Hematopoietic multipotent progenitor cell treated with erythropoietin and hydrocortisone succinate and interleukin-3 and kit ligand, for 17 days (in vitro differentiated cells): ENCODE data around the gene DDX47.
"Not testable (repeated sequence)": the region's sequence is repeated elsewhere in the genome, so short reads cannot be mapped to it uniquely, and the experiment has no call there.

Experiments
- DNase-seq: peaks from one replicate; pipeline ENCODE4 v3.0.0-alpha.2; 2015; ENCODE audit warnings: low spot score

The DDX47 gene

DNA sequence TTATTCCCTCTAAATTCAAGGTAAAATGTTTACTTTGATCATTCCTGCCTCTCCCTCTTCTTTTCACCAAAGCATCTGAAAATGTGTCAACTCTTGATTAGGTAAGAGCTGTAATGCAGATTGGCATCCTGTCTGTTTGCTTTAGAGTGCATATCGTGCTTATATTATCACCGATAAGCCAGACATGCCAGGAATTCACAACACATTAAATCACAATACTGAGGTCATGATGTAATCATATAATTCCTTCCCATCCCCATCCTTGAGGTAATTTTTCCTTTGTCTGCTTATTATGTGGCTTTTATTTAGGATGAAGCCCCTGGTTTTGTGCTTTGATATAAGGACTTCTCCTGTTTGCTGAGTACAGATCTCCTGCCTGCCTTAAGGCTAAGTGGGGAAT lies 10.2 kb downstream of the DDX47 start:
- DNase-seq: no peak

DNA sequence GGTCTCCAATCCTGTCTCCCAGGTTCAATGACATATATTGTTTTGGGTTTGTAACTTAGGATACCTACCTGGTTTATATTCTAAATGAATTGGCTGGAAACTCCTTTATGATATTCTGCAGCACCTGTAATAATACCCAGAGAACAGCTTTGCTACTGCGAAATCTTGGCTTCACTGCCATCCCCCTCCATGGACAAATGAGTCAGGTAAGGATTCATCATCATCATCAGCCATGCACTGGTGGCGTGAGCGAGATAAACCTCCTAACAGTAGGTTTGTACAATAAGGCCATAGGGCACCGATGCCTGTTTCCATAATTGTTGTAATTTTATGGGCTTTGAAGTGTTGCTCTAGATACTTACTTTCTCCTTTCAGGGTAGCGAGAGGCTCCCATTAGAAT lies 10.7 kb downstream of the DDX47 start:
- no peak for DNase-seq

DNA sequence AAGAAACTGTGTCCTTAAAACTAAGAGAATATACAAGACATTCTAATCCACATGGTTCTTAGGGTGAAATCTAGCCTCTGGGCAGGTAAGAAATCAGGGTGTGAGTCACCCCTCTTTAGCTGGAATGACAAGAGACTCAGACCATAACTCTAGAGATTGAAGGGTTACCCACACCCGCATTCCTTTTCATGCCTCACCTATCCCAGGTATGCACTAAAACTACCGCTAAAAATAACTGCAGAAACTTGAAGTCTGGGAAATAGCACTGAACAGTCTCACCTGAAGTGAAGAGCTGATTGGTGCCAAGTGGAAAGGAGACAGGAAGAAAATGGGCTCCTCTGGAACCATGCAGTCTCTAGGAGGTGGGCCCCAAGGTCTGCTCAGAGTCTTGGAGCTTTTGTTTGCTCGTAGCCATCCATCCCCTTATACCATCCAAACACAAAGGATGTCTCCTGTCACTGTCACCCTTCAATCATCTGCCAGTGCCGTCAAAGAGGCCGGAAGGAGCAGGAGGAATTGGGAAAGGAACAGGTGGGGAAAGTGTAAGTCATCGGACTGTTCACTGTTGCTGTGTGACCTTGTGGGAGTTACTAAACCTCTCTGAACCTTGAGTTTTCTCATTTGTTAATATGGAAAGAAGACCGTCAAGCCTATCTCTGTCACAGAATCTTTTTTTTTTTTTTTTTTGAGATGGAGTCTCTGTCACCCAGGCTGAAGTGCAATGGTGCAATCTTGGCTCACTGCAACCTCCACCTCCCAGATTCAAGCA lies 22.4 kb downstream of the DDX47 start:
- no peak for DNase-seq

DNA sequence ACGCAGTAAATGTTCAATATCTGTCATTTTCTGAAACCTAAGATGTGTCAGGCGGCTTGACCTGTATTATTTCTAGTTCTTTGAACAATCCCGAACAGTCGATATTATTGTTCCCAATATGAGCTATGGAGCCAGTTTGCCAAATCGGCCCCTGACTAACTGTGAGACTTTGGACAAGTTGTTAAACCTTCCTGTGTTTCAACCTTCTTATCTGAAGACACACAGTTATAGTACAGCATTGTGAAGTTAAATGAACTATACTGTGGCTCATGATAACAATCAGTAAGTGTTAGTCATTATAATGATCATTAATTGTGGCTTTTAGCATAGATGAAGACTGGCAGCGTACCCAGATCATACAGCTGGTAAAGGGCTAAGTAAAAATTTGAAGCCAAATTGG lies 23.4 kb downstream of the DDX47 start:
- no peak for DNase-seq

DNA sequence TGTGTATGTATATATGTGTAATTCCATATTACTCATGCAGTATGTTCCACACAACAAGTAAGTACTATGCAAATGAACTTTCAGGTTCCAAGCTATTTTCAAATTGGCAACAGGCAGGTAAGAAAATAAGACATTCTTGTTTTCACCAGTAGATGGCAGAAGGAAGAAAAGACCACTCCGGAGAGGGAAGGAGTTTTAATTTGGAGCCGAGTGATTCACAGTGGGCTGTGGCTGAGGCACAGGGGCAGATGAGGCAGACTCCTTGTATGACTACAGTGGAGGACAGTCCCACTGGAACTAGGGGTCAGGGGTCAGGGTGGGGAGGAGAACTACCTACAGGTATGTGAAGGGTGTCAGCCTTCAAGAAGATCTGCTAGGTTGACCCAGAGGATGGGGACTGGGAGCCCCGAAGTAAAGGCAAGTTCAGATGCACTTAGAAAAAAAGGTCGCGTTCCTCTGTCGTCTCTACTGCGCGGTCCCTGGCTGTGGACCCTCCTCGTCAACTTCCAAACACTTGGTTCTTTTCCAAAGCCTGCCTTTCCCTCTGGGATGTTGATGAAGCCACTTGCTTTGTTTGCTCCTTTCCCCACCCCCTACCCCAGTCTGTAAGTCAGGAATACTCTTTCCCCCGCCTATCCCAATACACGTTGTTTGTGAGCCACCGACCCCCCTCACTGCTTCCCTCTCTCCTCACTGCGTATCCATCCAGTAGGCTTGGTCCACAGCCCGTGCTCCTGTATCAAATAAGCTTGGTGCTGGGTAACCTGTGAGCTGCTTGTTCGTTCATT lies 24.1 kb downstream of the DDX47 start:
- peak; percentile 46 for DNase-seq

DNA sequence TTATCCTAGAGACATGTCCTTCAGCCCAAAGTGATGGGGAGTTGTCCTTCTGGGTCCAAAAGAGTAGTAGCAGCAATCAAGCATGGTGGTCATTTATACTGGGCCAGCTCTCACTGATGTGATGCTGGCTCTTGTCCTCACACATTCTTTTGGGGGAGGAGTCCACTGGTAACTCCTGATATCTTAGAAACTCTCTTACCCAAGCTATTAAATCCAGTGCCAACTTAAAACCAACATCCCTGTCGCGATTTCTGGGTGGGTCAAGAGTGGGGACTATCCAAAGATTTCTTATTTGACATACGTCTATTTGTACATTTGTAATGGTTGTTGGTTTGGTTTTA lies 24.6 kb downstream of the DDX47 start:
- no peak for DNase-seq

DNA sequence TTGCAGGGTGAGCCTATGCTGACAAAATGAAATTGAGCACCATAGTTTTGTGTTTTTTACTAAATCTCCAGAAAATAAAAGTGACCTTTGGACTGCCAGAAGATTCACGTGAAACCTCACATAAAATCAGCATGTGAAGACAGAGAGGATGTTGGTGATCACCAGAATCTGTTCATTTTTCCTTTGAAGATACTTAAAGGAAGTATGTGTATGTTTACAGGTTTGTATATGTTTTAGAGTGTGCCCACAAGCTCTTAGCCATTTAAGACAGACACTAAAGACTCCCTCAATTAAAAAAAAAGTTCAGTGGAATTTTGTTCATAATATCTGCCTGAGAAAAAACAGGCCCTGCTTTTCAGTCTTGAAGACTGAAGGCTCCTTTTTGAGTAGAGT lies 25.9 kb downstream of the DDX47 start:
- no peak for DNase-seq

DNA sequence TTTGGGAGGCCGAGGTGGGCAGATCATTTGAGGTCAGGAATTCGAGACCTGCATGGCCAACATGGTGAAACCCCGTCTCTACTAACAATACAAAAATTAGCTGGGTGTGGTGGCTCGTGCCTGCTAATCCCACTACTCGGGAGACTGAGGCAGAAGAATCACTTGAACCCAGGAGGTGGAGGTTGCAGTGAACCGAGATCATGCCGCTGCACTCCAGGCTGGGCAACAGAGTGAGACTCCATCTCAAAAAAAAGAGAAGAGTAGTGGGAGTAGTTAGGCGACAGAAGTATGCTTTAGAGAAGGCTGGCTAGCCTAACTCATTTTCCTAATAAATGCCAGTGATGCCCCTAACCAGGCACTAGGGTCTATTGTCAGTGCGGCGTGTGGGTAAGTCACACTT lies 26.3 kb downstream of the DDX47 start:
- DNase-seq: not testable (repeated sequence)

DNA sequence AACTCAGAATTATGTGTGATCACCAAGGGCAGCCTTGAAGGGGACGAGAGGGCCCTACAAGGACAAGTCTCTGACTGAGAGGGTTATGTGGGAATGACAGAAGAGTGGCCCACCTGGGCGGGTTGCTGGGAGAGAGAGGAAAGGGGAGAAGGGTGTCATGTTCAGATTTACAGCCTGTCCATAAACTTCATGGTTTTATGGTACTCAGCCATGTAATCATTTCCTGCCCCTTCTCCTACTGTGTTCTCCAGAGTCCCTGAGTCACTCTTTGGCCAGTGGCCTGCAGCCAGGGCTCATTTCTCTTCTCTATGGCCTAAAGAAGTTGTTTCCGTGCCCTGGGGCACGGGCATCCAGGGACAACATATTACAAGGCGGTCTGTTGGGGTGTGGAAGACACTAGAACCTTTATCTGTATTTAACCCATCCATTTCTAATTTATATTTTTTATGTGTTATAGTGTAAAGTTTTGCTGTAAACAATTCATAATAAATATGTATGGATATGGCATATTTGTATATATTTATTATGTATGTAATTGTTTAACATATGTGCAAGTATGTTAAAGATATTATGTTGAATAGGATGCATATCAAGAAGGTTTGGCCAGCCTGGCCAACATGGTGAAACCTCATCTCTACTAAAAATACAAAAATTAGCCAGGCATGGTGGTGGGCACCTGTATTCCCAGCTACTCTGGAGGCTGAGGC lies 26.9 kb downstream of the DDX47 start:
- no peak for DNase-seq

DNA sequence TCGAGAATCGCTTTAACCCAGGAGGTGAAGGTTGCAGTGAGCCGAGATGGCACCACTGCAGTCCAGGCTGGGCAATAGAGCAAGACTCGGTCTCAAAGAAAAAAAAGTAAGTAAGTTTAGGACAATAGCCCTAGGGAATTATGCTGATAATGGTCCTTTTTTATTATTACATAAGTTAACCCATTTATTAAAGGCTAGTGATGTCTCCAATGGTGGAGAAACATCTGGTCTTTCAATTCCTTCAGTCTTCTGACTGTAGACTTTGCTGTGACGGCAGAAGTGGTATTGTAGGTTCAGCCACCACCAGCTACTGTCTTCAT lies 27.4 kb downstream of the DDX47 start:
- DNase-seq: no peak

DNA sequence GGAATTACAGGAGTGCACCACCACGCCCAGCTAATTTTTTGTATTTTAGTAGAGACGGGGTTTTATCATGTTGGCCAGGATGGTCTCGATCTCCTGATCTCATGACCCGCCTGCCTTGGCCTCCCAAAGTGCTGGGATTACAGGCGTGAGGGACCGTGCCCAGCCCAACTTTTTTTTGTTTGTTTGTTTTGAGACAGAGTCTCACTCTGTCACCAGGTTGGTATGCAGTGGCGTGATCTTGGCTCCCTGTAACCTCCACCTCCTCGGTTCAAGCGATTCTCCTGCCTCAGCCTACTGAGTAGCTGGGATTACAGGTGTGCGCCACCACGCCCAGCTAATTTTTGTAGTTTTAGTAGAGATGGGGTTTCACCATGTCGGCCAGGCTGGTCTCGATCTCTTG lies 28.3 kb downstream of the DDX47 start:
- DNase-seq: not testable (repeated sequence)

DNA sequence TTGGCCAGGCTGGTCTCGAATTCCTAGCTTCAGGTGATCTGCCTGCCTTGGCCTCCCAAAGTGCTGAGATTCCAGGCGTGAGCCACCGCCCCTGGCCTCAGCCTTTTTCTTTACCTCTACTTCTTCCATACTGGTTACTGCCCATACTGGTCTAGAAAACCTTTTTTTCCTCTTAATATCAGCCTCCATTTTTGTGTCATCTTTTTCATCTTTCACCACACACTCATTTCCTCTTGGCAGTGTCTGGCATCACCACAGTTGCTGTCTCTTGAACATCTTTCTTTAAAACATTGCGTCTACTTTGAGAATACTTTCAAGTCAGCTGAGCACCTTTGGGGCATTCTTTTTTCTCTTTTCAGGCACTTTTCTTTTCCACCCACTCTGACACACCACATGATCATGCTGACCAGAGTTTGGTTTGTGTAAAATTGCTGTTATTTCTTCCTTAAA lies 32.7 kb downstream of the DDX47 start:
- DNase-seq: no peak

DNA sequence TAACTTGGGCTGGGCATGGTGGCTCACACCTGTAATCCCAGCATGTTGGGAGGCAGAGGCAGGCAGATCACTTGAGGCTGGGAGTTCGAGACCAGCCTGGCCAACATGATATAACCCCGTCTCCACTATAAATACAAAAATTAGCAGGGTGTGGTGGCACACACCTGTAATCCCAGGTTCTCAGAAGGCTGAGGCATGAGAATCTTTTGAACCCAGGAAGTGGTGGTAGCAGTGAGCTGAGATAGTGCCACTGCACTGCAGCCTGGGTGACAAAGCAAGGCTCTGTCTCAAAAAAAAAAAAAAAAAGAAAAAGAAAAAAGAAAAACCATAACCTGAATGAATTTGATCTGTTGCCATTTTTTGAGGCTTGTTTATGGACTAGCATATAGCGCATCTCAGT lies 33.6 kb downstream of the DDX47 start:
- not testable (repeated sequence) for DNase-seq

DNA sequence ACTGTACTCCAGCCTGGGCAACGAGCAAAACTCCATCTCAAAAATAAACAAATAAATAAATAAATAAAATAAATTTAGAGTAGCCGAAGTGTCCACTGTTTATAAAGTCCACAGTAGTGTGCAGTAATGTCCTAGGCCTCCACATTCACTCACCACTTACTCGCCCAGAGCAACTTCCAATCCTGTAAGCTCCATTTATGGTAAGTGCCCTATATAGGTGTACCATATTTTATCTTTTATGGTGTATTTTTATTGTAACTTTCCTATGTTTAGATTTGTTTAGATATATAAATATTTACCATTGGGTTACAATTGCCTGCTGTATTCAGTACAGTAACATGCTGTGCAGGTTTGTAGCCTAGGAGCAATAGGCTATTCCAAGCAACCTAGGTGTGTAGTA lies 40.3 kb downstream of the DDX47 start:
- no peak for DNase-seq

DNA sequence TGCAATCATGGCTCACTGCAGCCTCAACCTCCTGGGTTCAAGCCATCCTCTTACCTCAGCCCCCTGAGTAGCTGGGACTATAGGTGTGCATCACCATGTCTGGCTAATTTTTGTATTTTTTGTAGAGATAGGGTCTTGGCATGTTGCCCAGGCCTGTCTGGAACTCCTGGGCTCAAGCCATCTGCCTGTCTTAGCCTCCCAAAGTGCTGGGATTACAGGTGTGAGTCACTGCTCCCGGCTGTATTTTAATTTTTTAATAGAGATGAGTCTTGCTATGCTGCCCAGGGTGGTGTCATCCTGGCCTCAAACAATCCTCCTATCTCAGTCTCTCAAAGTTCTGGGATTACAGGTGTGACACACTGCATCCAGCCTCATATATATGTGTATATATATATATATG lies 46.5 kb downstream of the DDX47 start:
- DNase-seq: no peak

DNA sequence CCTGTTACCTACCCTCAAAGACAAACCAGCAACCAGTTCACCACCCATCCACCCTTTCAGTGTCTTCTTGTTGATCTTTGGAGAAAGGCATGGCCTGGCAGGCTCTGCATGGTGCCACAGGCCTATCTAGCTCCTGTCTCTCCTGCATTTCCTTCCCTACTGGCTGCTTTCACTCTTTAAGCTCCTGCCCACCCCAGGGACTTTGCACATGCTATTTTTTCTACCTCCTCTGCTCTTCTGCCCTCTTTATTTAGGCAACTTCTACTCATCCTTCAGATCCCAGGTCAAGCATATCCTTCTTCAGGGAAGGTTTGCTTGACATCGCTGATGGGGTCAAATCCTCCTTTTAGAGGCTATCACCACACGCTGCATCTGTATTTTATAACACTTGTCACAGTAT lies 51.1 kb downstream of the DDX47 start:
- DNase-seq: no peak

DNA sequence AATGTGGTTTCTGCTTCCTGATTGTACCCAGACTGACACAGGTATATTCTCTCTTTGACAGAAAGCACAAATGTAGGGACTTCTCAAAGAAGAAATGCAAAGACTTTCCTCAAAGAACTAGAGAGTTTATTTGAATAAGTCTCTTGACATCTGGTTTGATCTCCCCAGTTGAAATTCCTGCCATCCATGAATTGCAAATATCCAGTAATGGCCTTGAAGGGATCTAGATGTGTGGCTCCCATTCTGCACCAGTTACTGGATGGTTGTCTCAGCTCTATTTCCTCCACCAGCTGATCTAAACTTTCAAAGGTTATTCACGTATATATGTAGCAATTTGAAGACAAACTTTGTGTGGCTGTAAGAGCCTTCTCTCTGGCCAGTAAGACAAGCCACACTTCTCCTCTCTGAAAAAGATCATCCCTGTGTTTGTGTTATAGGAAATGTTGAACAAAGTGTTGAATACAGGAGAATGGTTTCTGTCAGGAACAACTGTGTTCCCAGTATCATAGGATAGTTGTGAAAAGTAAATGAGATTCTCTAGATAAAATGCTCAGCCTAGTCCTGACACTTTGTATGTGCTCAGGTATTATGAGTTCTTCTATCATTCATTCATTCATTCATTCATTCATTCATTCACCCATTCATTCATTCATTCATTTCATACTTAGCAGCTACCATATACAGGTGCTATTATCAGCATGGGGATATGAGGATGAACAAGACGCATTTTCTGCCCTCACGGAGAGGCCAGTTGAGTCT lies 55.5 kb downstream of the DDX47 start:
- no peak for DNase-seq

DNA sequence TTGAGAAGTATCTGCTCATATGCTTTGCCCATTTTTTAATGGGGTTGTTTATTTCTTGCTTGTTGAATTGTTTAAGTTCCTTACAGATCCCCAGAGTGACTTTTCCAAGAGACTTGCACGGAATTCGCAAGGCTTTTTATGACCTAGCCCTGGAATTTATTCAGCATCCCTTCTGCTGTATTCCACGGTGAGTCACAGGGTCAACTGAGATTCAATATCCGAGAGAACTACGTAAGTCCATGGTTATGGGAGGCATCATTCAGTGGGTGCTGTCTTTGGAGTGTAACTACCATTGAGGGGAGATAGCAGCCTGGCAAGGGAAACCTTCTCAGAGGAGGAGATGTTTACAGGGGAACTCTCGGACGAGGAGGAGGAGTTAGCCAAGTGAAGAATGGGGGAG lies 57.3 kb downstream of the DDX47 start:
- DNase-seq: no peak

DNA sequence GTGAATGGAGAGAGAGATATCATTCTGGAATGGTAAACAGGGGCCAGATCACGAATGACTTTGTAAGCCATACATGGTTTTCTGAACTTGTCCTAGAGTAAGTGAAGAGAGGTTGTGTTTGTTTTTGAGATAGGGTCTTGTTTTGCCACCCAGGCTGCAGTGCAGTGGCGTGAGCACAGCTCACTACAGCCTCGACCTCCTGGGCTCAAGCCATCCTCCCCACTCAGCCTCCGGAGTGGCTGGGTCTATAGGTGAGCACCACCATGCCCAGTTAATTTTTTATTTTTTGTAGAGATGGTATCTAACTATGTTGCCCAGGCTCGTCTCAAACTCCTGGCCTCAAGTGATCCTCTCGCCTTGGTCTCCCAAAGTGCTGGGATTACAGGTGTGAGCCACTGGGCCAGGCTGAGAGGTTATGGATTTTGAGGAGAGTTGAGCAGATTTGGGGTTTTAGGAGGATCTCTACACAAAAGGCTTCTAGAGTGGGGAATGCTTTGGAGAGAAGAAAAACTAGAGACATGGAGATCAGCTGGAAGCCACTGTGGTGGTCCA lies 58.5 kb downstream of the DDX47 start:
- no peak for DNase-seq

DNA sequence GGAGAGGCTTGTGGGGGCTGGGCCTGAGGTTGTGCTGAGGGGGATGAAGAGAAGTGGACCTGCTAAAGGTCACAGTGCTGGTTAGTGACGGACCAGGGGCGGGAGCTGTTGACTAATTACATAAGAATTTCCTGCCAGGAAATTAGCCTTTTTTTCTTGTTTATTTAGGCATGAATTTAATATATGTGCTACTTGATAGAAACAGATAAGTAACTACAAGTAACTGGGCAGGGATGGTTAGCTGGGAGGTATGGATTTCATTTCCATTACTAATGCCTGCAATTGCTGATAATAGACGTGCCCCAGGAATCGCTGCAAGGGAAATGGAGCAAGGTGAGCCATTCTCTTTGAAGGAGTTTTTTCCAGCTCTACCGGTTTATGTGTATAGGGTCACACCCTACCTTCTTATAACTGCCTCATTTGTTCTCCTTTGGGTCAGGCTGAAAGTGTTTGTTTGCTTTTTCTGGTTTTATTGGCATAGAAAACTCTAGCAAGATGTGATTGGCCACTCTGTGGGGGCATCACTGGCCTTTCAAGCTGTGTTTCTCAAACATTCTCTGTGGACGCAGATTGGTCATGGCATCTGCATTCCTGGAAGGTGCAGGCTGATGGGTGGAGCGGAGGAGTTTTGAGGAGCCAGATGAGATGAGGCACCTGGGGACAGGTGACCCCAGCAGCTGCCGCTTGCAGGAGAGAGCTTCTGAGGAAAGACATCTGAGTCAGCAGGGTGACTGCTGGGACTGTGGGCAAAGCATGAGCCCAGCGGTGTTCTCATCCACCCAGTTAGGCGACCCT lies 59.2 kb downstream of the DDX47 start:
- no peak for DNase-seq

DNA sequence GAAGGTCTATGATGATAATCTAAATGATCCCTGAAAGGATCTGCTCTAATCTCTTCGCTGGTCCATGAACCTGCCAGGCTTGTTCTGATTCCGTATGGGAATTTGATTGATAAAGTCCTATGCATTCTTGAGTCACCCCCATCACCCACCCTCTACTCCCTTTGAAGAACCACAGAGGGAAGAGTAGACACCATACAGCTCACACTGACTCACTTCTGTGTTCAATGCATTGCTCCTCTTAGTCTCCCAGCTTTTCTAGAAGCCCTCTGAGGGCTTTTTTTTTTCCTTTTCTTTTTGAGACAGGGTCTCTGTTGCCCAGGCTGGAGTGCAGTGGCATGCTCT lies 59.8 kb downstream of the DDX47 start:
- DNase-seq: no peak

DNA sequence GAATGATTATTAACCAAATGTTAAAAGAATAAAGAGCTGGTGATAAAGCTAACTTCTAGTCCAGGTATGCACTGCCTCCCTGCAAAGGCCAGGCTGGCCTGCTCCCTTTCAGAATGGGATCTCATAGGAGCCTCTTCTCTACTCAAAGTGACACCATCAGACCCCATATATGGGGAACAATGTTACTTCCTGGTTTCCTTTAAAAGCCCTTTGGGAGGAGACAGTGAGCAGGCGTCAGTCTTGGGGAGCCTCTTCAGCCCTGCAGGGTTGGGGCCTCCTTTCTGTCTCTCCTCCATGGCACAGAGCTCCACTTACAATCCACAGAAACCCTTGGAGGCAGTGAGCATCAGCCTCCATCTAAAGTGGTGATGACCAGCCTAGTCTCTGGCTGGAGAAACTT lies 60.9 kb downstream of the DDX47 start:
- DNase-seq: no peak
